Activated T-cell treated with anti-CD3 and anti-CD28 coated beads for 24 hours (primary cell): ENCODE measurements around the gene LIN7B.
"Not testable (repeated sequence)": the region's sequence is repeated elsewhere in the genome, so short reads cannot be mapped to it uniquely, and the experiment has no call there.

Experiments used
- DNase-seq: peaks from one replicate; pipeline ENCODE4 v3.0.0-alpha.2; 2020; ENCODE audit warnings: low read depth

The LIN7B gene, protein sequence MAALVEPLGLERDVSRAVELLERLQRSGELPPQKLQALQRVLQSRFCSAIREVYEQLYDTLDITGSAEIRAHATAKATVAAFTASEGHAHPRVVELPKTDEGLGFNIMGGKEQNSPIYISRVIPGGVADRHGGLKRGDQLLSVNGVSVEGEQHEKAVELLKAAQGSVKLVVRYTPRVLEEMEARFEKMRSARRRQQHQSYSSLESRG

GRCh38 chr19:49113762-49114629 is at the start of gene LIN7B:
LIN7B (plus strand) TSS chr19:49114370; CDS start chr19:49114405, 35 bp downstream.
- DNase-seq, result peak; percentile 64

- no peak for DNase-seq
These were observed 49.2 kb upstream of the LIN7B start, which contains the start of gene NTF4 for GRCh38 chr19:49064768-49065611. NTF4 (minus strand) TSS chr19:49064818; CDS start chr19:49061997, 2,821 bp downstream.

DNA sequence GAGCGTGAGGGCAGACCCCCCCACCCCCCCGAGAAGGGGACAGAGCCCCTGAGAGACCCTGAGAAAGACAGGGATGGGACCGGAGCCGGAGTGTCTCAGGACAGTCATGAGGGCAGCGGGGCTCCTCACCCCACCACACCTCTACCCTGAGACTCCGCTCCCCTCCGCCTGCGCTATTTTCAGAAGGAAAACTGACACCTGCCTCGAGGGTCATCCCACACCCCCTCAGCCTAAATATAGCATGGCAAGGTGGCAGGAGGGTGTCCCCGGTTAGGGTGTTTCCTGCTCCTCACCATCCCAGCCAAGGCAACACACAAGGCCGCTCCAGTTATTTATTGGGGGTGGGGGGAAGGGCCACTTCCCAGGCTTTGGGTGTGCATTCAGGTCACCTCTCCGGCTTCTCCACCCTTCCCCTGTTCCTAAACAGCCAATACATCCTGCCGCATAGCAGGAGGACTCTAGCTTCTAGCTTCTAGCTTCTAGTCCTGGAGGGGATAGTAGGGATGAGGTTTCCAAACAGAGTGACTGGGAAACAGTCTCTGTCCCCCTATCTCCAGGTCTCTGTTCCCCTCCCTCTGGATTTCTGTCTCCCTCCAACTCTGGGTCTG is 48.2 kb upstream of the LIN7B start:
- DNase-seq, result no peak

GRCh38 chr19:49067554-49067953 is 46.6 kb upstream of the LIN7B start:
- no peak for DNase-seq

DNA sequence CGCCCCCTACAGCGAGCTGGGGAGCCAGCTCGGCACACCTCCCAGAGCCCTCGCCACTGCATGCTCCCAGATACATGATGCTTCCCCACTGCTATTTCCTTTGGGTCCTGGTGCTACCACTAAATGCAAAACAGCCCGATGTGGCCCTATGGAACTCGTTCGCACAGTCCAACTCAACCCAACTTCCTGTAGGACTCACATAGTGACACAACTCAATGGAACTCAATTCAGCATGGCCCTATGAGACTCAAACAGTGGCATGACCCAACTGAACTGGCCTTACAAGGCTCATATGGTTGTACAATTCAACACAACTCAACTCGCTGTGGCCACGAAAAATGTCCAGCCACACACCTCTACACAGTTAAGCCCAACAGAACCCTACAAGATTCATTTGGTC is 45.1 kb upstream of the LIN7B start:
- DNase-seq, result no peak

GRCh38 chr19:49070416-49070815 is 43.8 kb upstream of the LIN7B start:
- no peak for DNase-seq

GRCh38 chr19:49071860-49072547 is 42.2 kb upstream of the LIN7B start:
- DNase-seq, result no peak

DNA sequence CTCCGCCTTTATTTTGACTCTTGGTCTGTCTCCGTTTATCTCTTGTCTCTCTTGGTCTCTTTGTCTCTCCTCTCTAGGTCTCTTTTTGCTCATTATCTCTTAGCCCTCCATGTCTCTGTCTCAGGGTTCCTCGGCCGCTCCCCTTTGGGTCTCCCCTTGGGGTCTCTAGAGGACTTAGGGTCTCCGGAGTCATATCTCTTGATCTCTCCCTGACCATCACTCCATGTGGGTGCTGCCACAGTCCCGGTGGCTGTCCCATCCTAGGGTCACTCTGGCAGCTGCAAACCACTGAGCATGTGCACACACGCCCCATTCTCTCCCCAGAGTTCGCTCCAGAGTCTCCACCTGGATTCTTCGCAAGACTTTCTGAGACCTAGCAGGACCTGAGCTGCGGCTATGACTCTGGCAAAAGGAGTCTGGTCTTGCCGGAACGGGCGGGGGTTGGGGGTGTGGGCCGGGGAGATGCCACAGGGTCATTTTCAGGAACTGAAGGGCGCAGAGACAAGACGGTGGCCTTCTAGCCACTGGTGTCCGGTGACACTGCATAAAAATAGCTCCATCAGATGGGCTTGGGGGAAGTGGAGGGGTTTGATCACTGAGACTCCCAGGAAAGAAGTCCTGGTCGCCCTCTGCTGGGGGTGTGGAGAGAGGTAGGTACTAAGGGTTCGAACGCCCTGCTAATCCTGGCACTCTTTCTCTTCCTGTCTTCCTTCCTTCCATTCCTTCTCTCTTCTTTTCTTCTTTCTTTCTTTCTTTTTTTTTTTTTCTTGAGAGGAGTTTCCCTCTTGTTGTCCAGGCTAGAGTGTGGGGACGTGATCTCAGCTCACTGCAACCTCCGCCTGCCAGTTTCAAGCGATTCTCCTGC is 40.4 kb upstream of the LIN7B start:
- no peak for DNase-seq

DNA sequence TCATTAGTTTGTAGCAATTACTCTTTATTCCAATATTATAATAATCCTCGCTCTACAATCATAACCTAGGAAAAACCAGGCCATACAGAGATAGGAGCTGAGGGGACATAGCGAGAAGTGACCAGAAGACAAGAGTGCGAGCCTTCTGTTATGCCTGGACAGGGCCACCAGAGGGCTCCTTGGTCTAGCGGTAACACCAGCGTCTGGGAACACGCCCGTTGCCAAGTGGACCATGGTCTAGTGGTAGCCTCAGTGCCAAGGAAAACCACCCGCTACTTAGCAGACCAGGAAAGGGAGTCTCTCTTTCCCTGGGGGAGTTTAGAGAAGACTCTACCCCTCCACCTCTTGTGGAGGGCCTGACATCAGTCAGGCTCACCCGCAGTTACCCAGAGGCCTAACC is 39.3 kb upstream of the LIN7B start:
- not testable (repeated sequence) for DNase-seq

- no peak for DNase-seq
These were observed 33.8 kb upstream of the LIN7B start for GRCh38 chr19:49080392-49080791.

GRCh38 chr19:49081273-49081672 is 32.9 kb upstream of the LIN7B start:
- DNase-seq, result no peak

DNA sequence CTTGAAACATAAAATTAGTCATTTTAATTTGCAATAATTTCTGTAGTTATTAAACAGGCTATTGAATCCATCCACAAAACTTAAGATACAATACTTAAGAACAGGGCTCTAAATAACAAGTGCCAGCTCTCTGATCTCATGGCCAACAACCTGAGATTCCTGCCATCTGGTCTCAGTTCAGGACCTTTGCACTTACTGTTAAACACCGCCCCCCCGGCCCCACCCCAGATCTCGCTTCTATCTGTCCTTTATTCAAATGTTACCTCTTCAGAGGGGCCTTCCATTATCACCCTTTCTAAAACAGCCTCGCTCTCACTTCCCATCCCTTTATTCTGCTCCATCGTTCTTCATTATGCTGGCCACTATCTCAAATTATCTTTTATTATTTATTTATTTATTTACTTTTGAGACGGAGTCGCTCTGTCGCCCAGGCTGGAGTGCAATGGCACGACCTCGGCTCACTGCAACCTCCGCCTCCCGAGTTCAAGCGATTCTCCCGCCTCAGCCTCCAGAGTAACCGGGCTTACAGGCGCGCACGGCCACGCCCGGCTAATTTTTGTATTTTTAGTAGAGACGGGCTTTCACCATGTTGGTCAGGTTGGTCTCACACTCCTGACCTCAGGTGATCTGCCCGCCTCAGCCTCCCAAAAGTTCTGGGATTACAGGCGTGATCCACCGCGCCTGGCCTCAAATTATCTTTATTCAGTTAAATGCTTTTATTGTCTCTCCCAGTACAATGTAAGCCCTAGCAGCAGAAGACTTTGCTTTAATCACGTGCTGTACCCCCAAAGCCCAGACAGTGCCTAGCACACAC is 29.8 kb upstream of the LIN7B start:
- no peak for DNase-seq

DNA sequence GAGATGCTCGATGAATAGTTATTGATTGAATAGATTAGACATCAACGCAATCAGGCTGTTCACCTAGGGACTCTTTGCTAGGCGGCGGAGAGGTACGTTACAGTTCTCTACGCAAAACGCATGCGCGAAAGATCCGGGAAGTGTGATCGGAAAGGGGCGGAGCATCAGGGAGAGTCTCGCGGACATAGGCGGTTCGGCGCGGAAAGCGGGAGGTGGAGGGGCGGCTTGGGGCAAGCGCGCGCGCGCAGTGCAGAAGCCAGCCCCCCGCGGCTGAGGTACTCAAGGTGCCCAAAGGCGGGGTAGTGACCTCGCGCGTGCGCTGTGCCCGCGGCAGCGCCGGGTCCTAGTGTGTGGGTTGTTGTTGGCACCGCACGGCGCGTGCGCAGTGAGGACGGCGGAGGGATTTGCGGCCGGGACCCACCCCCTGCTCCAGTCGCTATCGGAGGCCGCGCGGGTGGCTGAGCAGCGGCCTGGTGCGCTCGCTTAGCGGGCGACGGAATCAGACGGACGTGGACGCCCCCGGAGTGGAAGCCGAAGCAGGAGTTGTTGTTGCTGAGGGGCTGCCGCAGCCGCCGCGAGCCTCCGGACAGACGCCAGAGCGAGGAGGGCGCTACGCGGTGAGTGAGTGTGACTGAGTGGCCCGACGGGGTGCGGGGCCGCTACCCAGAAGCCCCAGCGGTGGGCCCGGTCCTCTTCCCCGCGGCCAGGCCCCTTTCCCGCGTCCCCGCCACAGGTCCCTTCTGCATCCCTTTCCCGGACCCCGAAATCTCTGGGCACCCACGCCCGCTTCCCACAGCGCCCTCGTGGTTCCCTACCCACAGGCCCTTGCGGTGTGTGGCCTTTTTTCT is 28.9 kb upstream of the LIN7B start, which contains the start of gene SNRNP70:
SNRNP70 (plus strand) TSS at position 432 of the 848 bp plus-strand sequence. CDS start 964 bp downstream, outside the sequence.
- DNase-seq, result peak; percentile 99

GRCh38 chr19:49085868-49086232 is 28.3 kb upstream of the LIN7B start:
- DNase-seq, result no peak

DNA sequence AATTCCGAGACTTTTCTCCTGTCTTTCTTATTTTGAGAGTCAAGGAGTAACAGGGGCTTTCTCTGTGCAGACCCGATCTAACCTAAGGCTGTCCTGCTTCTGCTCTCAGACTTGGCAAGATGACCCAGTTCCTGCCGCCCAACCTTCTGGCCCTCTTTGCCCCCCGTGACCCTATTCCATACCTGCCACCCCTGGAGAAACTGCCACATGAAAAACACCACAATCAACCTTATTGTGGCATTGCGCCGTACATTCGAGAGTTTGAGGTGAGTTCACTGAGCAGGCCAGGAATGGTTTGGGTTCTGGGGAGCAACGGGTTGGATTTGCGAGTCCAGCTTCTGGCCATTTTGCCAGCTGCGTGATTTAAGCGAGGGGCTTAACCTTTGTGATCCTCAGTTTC is 27.9 kb upstream of the LIN7B start:
- no peak for DNase-seq

- no peak for DNase-seq
These were observed 22.7 kb upstream of the LIN7B start for GRCh38 chr19:49091391-49092038.

GRCh38 chr19:49092686-49093085 is 21.5 kb upstream of the LIN7B start:
- no peak for DNase-seq
